ENCODE data around the gene HOXD11.

Gene HOXD11

GRCh38 chr2:176109192-176109901, 2.3 kb downstream of the HOXD11 start:
- DNase-seq = no peak

GRCh38 chr2:176109946-176110345, 2.9 kb downstream of the HOXD11 start:
- DNase-seq = no peak

GRCh38 chr2:176110415-176111308, 3.6 kb downstream of the HOXD11 start:
- no peak for DNase-seq

GRCh38 chr2:176111309-176111663, 4.2 kb downstream of the HOXD11 start:
- no peak for DNase-seq

GRCh38 chr2:176111846-176112374, 4.8 kb downstream of the HOXD11 start:
- no peak for DNase-seq

- DNase-seq = no peak
Measured at GRCh38 chr2:176112375-176113302, 5.6 kb downstream of the HOXD11 start.

GRCh38 chr2:176114120-176114929, 7.2 kb downstream of the HOXD11 start:
- DNase-seq = peak; percentile 92

- no peak for DNase-seq
Measured at GRCh38 chr2:176114930-176115625, 8.0 kb downstream of the HOXD11 start.

- no peak for DNase-seq
Measured at GRCh38 chr2:176115883-176116813, 9.1 kb downstream of the HOXD11 start, which contains the start of gene HOXD10. HOXD10 (plus strand) TSS chr2:176116778; CDS start chr2:176116834, 56 bp downstream.

GRCh38 chr2:176117162-176117822, 10.2 kb downstream of the HOXD11 start:
- no peak for DNase-seq

- DNase-seq = no peak
Measured at GRCh38 chr2:176117823-176118371, 10.8 kb downstream of the HOXD11 start.

GRCh38 chr2:176118601-176119339, 11.7 kb downstream of the HOXD11 start:
- DNase-seq = no peak

- no peak for DNase-seq
Measured at GRCh38 chr2:176120364-176121189, 13.5 kb downstream of the HOXD11 start.

- DNase-seq = no peak
Measured at GRCh38 chr2:176121190-176122051, 14.3 kb downstream of the HOXD11 start.

GRCh38 chr2:176122052-176122682, 15.1 kb downstream of the HOXD11 start:
- no peak for DNase-seq
